HepG2 (cell line): ENCODE data around the gene DIAPH3. TPM values are rescaled to one million over a fixed set of nuclear protein-coding genes. Genes with fewer than 3 reads are reported as not detected.

Source experiments
- ATAC-seq: fragments of 200-7000 bp; cut with Tn5 transposase; 3 replicates; pipeline ENCODE4 v1.9.1; 2020; ENCODE audit warnings: mild to moderate bottlenecking, moderate library complexity
- BruUV-seq: library from RNA; stranded (reverse); fragments of 400-500 nt; replicated peaks from 2 replicates; lab custom pipeline; 2021; lab: Mats Ljungman, UMichigan
- CTCF ChIA-PET: fragments of 300-600 bp; formaldehyde crosslinking; extraction: SDS; loops from one replicate; lab custom pipeline; 2021; ENCODE audit warnings: low total read pairs, inconsistent platforms, low intra/inter-chr PET ratio; lab: Yijun Ruan, JAX
- POLR2A ChIA-PET: fragments of 350-600 bp; sonication (Branson Sonifier 250); formaldehyde crosslinking; loops from one replicate; lab custom pipeline; 2020; ENCODE audit warnings: antibody characterized with exemption, inconsistent platforms; lab: Yijun Ruan, JAX
- DNase-seq: peaks from one replicate; pipeline ENCODE4 v3.0.0-alpha.2; 2015; ENCODE audit warnings: low spot score
- FAIRE-seq: peaks from 3 replicates; lab custom pipeline; 2011; peaks lifted over from hg19 to GRCh38; lab: Jason Lieb, UNC
- H2AFZ ChIP-seq: one replicate; pipeline ENCODE4 v1.6.1; 2011; ENCODE audit warnings: low read length, inconsistent platforms
- H3K27ac ChIP-seq: fragments of 300-600 bp; 3 replicates; pipeline ENCODE4 v1.8.0; 2011; ENCODE audit warnings: mixed run types, mild to moderate bottlenecking, mixed read lengths, low read length, inconsistent platforms; ENCODE audit not compliant: insufficient read depth; ENCODE audit errors: extremely low read length
- H3K27me3 ChIP-seq, 2 experiments: fragments of 200-600 bp in 1 of 2; 2 replicates in 1 of 2; 3 replicates in 1 of 2; pipeline versions ENCODE4 v1.6.0 to v1.8.0; 2011; ENCODE audit warnings: low read length in 2 of 2, mild to moderate bottlenecking in 2 of 2, moderate library complexity in 2 of 2, inconsistent platforms in 1 of 2; ENCODE audit not compliant: insufficient read depth in 2 of 2, control insufficient read depth in 1 of 2
- H3K36me3 ChIP-seq, 2 experiments: fragments of 200-600 bp in 1 of 2; replicated peaks in 1 of 2; 2 replicates in 1 of 2; 3 replicates in 1 of 2; pipeline versions ENCODE4 v1.5.1 to v1.8.0; 2011; ENCODE audit warnings: low read length in 2 of 2, inconsistent platforms in 1 of 2; ENCODE audit not compliant: insufficient read depth in 2 of 2, control insufficient read depth in 1 of 2
- H3K4me1 ChIP-seq: 2 replicates; pipeline ENCODE4 v1.5.1; 2012; ENCODE audit warnings: low read length, inconsistent platforms; ENCODE audit not compliant: insufficient read depth
- H3K4me2 ChIP-seq: 2 replicates; pipeline ENCODE4 v1.6.0; 2011; ENCODE audit warnings: low read depth, low read length, inconsistent platforms
- H3K4me3 ChIP-seq, 3 experiments: fragments of 200-600 bp in 1 of 3; sonication (generic), shearing (Covaris generic) in 1 of 3; replicated peaks in 1 of 3; 2 replicates each; pipeline ENCODE4 v1.5.1; 2011 to 2016; ENCODE audit warnings: low read length in 3 of 3, inconsistent platforms in 2 of 3, low read depth in 2 of 3, mild to moderate bottlenecking in 2 of 3, control low read depth in 1 of 3, mixed read lengths in 1 of 3; ENCODE audit not compliant: insufficient read depth in 1 of 3
- H3K79me2 ChIP-seq: one replicate; pipeline ENCODE4 v1.6.1; 2011; ENCODE audit warnings: low read length, inconsistent platforms; ENCODE audit not compliant: insufficient read depth
- H3K9ac ChIP-seq: 2 replicates; pipeline ENCODE4 v1.6.0; 2011; ENCODE audit warnings: mild to moderate bottlenecking, low read depth, low read length, inconsistent platforms; ENCODE audit not compliant: insufficient read depth
- H3K9me3 ChIP-seq: 2 replicates; pipeline ENCODE4 v1.5.1; 2012; ENCODE audit warnings: mild to moderate bottlenecking, low read length
- H4K20me1 ChIP-seq: 2 replicates; pipeline ENCODE4 v1.6.0; 2011; ENCODE audit warnings: inconsistent platforms, mild to moderate bottlenecking, low read length, moderate library complexity; ENCODE audit not compliant: insufficient read depth
- ATRX ChIP-seq: sonication (generic); formaldehyde crosslinking; IDR thresholded peaks from 2 replicates; pipeline ENCODE4 v1.4.0; 2020; ENCODE audit warnings: missing genetic modification reagents, borderline replicate concordance
- GATAD2A ChIP-seq: IDR thresholded peaks from 2 replicates; pipeline ENCODE4 v1.6.1; 2016
- JUNB ChIP-seq: sonication (generic); formaldehyde crosslinking; IDR thresholded peaks from 2 replicates; pipeline ENCODE4 v1.8.0; 2022; ENCODE audit warnings: missing genetic modification reagents, mild to moderate bottlenecking, borderline replicate concordance
- ZNF570 ChIP-seq: sonication (generic); formaldehyde crosslinking; IDR thresholded peaks from 2 replicates; pipeline ENCODE4 v1.4.0; 2020; ENCODE audit warnings: mild to moderate bottlenecking, missing genetic modification reagents, borderline replicate concordance
- ZNF572 ChIP-seq: sonication (generic); formaldehyde crosslinking; IDR thresholded peaks from 2 replicates; pipeline ENCODE4 v1.5.1; 2020; ENCODE audit warnings: mild to moderate bottlenecking, missing genetic modification reagents
- ZNF629 ChIP-seq: sonication (generic); formaldehyde crosslinking; conservative IDR thresholded peaks from 2 replicates; pipeline ENCODE4 v1.5.0; 2020; ENCODE audit warnings: missing genetic modification reagents
- ZNF878 ChIP-seq: sonication (generic); formaldehyde crosslinking; IDR thresholded peaks from 2 replicates; pipeline ENCODE4 v1.8.1; 2023; ENCODE audit warnings: mild to moderate bottlenecking, missing genetic modification reagents, moderate library complexity
- WGBS: methylation state at CpG from one replicate; pipeline ENCODE4 v1.1.6; 2017; ENCODE audit warnings: low lambda C conversion rate; 5-methylcytosine and 5-hydroxymethylcytosine counted together
- in situ Hi-C: cut with HindIII; loops from 2 replicates; pipeline ENCODE4 v1.10.0; 2017; ENCODE audit warnings: low pct_unique_long_range_greater_than_20kb; ENCODE audit not compliant: extremely low pct_ligation_motif_present
- intact Hi-C: fragments of 100-400 bp; cut with micrococcal nuclease; formaldehyde crosslinking; loops from one replicate; pipeline ENCODE4 v1.10.0; 2022; ENCODE audit not compliant: unreplicated experiment
- polyA plus RNA-seq, 8 experiments: library from polyadenylated mRNA; depleted of rRNA in 3 of 8; stranded (reverse) in 7 of 8; unstranded in 1 of 8; fragments of >200 nt; fragmentation: Illumina TruSeq in 4 of 8; extraction: Trizol in 4 of 8; gene quantifications; 2 replicates each; pipeline versions ENCODE4 v1.2.1 to v1.2.3, GENCODE V29; 2011 to 2016; ENCODE audit warnings: low read depth in 4 of 8, missing spikeins in 1 of 8, mixed read lengths in 1 of 8; ENCODE audit not compliant: insufficient read depth in 1 of 8
- total RNA-seq, 5 experiments: library from RNA; depleted of rRNA; stranded (reverse); fragments of >200 nt; fragmentation: Illumina TruSeq; extraction: Trizol; gene quantifications; 2 replicates each; pipeline ENCODE4 v1.2.3, GENCODE V29; 2016; ENCODE audit warnings: low read depth in 1 of 5
- TF ChIP-seq, protein P1 (sequence below): sonication (generic); formaldehyde crosslinking; IDR thresholded peaks from 2 replicates; pipeline ENCODE4 v1.4.0; 2020; ENCODE audit warnings: missing genetic modification reagents

The DIAPH3 gene
- total and polyA plus RNA-seq, 2 of the 13 experiments (the other 11 are each of a cell fraction or from before 2014, with no cell fraction given): 4.0 to 9.3 TPM

DNA sequence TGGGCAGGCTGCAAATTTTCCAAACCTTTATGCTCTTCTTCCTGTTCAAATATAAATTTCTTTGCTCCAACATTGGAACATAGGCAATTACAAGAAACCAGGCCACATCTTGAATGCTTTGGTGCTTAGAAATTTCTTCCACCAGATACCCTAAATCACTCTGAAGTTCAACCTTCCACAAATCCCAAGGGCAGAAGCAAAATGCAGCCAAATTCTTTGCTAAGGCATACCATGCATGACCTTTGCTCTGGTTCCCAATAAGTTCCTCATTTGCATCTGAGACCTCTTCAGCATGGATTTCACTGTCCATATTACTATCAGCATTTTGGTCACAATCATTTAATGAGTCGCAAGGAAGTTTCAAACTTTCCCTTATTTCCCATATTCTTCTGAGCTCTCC is 130.9 kb downstream of the DIAPH3 start:
- no peak for FAIRE-seq

More for the DNA sequence above, 130.9 kb downstream of the DIAPH3 start:
- in situ Hi-C loops: no loop called here
- TF ChIP-seq ZNF878 (no peak), ATRX (no peak), ZNF570 (no peak), JUNB (CRISPR knock-in tag) (no peak), ZNF572 (CRISPR knock-in tag) (no peak), GATAD2A (CRISPR knock-in tag) (no peak), ZNF629 (CRISPR knock-in tag) (no peak)
- TF ChIP-seq, protein P1, sequence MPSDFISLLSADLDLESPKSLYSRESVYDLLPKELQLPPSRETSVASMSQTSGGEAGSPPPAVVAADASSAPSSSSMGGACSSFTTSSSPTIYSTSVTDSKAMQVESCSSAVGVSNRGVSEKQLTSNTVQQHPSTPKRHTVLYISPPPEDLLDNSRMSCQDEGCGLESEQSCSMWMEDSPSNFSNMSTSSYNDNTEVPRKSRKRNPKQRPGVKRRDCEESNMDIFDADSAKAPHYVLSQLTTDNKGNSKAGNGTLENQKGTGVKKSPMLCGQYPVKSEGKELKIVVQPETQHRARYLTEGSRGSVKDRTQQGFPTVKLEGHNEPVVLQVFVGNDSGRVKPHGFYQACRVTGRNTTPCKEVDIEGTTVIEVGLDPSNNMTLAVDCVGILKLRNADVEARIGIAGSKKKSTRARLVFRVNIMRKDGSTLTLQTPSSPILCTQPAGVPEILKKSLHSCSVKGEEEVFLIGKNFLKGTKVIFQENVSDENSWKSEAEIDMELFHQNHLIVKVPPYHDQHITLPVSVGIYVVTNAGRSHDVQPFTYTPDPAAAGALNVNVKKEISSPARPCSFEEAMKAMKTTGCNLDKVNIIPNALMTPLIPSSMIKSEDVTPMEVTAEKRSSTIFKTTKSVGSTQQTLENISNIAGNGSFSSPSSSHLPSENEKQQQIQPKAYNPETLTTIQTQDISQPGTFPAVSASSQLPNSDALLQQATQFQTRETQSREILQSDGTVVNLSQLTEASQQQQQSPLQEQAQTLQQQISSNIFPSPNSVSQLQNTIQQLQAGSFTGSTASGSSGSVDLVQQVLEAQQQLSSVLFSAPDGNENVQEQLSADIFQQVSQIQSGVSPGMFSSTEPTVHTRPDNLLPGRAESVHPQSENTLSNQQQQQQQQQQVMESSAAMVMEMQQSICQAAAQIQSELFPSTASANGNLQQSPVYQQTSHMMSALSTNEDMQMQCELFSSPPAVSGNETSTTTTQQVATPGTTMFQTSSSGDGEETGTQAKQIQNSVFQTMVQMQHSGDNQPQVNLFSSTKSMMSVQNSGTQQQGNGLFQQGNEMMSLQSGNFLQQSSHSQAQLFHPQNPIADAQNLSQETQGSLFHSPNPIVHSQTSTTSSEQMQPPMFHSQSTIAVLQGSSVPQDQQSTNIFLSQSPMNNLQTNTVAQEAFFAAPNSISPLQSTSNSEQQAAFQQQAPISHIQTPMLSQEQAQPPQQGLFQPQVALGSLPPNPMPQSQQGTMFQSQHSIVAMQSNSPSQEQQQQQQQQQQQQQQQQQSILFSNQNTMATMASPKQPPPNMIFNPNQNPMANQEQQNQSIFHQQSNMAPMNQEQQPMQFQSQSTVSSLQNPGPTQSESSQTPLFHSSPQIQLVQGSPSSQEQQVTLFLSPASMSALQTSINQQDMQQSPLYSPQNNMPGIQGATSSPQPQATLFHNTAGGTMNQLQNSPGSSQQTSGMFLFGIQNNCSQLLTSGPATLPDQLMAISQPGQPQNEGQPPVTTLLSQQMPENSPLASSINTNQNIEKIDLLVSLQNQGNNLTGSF (CRISPR knock-in tag): no peak
- TF ChIP-seq, all 625 proteins: peak for 0
- Histone ChIP-seq H3K4me3 (no peak overlapping the region), H4K20me1 (no peaks in the 10 kb centered on the region), H3K9me3 (no peaks in the 10 kb centered on the region), H3K36me3 (no peaks in the 10 kb centered on the region; a peak in 1 of 5 replicates), H2AFZ (no peak overlapping the region), H3K4me1 (no peaks in the 10 kb centered on the region), H3K27ac (no peak overlapping the region), H3K4me2 (no peak overlapping the region), H3K9ac (no peak overlapping the region), H3K27me3 (no peaks in the 10 kb centered on the region), H3K79me2 (no peaks in the 10 kb centered on the region)
- WGBS: 100% methylated on average over 1 of the region's 1 CpG
- ATAC-seq (no peak), DNase-seq (no peak)
- BruUV-seq: no TSS peak
- intact Hi-C loops: no loop called here
- POLR2A ChIA-PET: no interaction called here
- CTCF ChIA-PET: no interaction called here
